Loucy (cell line): ENCODE data around the gene CDK8.
A peak's percentile ranks its signal among the peaks of the same experiment; 100 is the strongest.

Source experiments
- H2AFZ ChIP-seq: fragments of 200-600 bp; sonication (generic); 2 replicates; pipeline ENCODE4 v1.6.0; 2016; ENCODE audit warnings: antibody characterized with exemption, mild to moderate bottlenecking, low read length, moderate library complexity
- H3F3A ChIP-seq: fragments of 200-600 bp; 2 replicates; pipeline ENCODE4 v1.6.0; 2016; ENCODE audit warnings: antibody characterized with exemption, low read depth, mild to moderate bottlenecking
- H3K27me3 ChIP-seq: fragments of 200-600 bp; sonication (generic); 2 replicates; pipeline ENCODE4 v1.6.1; 2014; ENCODE audit warnings: low read length, mild to moderate bottlenecking; ENCODE audit not compliant: insufficient read depth, poor library complexity, severe bottlenecking
- H3K36me3 ChIP-seq: fragments of 200-600 bp; sonication (generic); 2 replicates; pipeline ENCODE4 v1.6.1; 2016; ENCODE audit warnings: low read length; ENCODE audit not compliant: insufficient read depth
- H3K4me1 ChIP-seq: fragments of 200-600 bp; sonication (generic); 2 replicates; pipeline ENCODE4 v1.5.1; 2014; ENCODE audit warnings: low read length, mild to moderate bottlenecking; ENCODE audit not compliant: insufficient read depth, poor library complexity, severe bottlenecking
- H3K4me2 ChIP-seq: fragments of 200-600 bp; sonication (generic); 2 replicates; pipeline ENCODE4 v1.6.0; 2014; ENCODE audit warnings: antibody characterized with exemption, low read length, low read depth, mild to moderate bottlenecking; ENCODE audit not compliant: poor library complexity, severe bottlenecking
- H3K4me3 ChIP-seq: fragments of 200-600 bp; sonication (generic); 2 replicates; pipeline ENCODE4 v1.5.1; 2014; ENCODE audit warnings: low read length, mild to moderate bottlenecking, mixed read lengths; ENCODE audit not compliant: poor library complexity, severe bottlenecking
- H3K79me2 ChIP-seq: fragments of 200-600 bp; sonication (generic); 2 replicates; pipeline ENCODE4 v1.6.1; 2014; ENCODE audit warnings: low read length; ENCODE audit not compliant: insufficient read depth
- H3K9ac ChIP-seq: fragments of 200-600 bp; sonication (generic); 2 replicates; pipeline ENCODE4 v1.6.0; 2014; ENCODE audit warnings: mild to moderate bottlenecking, low read depth, low read length, moderate library complexity; ENCODE audit not compliant: poor library complexity, severe bottlenecking
- H3K9me2 ChIP-seq: fragments of 200-600 bp; sonication (generic); replicated peaks from 2 replicates; pipeline ENCODE4 v1.6.1; 2016; ENCODE audit warnings: low read depth, low read length, mixed read lengths
- H3K9me3 ChIP-seq: fragments of 200-600 bp; sonication (generic); 2 replicates; pipeline ENCODE4 v1.6.1; 2014; ENCODE audit warnings: mild to moderate bottlenecking, antibody characterized with exemption, low read length, low read depth; ENCODE audit not compliant: insufficient read depth
- H4K20me1 ChIP-seq: fragments of 200-600 bp; sonication (generic); 2 replicates; pipeline ENCODE4 v1.6.0; 2014; ENCODE audit warnings: antibody characterized with exemption, low read length, mild to moderate bottlenecking; ENCODE audit not compliant: insufficient read depth, poor library complexity, severe bottlenecking
- EZH2phosphoT487 ChIP-seq: fragments of 200-600 bp; IDR thresholded peaks from 2 replicates; pipeline ENCODE4 v1.6.1; 2018; ENCODE audit warnings: antibody characterized with exemption, mild to moderate bottlenecking, moderate library complexity, borderline replicate concordance
- TF ChIP-seq, protein P1 (sequence below): fragments of 200-600 bp; sonication (generic); conservative IDR thresholded peaks from 2 replicates; pipeline ENCODE4 v1.5.1; 2014; ENCODE audit warnings: mild to moderate bottlenecking, antibody characterized with exemption, low read length

CDK8 gene

GRCh38 chr13:26222520-26223046, 31.3 kb upstream of the CDK8 start:
- H3K27me3 ChIP-seq, result peaks cover 4% of the 10 kb centered on the region
- H4K20me1 ChIP-seq, result peaks cover 35% of the 10 kb centered on the region
- H3K4me1 ChIP-seq, result peaks cover 40% of the 10 kb centered on the region
- peaks cover 36% of the 10 kb centered on the region for H3K79me2 ChIP-seq
- peak overlapping the region; percentile 93 for H3K4me3 ChIP-seq
- H2AFZ ChIP-seq, result peak overlapping the region; percentile 93
- H3F3A ChIP-seq, result no peaks in the 10 kb centered on the region
- TF ChIP-seq, protein P1, sequence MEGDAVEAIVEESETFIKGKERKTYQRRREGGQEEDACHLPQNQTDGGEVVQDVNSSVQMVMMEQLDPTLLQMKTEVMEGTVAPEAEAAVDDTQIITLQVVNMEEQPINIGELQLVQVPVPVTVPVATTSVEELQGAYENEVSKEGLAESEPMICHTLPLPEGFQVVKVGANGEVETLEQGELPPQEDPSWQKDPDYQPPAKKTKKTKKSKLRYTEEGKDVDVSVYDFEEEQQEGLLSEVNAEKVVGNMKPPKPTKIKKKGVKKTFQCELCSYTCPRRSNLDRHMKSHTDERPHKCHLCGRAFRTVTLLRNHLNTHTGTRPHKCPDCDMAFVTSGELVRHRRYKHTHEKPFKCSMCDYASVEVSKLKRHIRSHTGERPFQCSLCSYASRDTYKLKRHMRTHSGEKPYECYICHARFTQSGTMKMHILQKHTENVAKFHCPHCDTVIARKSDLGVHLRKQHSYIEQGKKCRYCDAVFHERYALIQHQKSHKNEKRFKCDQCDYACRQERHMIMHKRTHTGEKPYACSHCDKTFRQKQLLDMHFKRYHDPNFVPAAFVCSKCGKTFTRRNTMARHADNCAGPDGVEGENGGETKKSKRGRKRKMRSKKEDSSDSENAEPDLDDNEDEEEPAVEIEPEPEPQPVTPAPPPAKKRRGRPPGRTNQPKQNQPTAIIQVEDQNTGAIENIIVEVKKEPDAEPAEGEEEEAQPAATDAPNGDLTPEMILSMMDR, result no peak
- TF ChIP-seq EZH2phosphoT487, result no peak
- peak overlapping the region; percentile 94 for H3K9ac ChIP-seq
- H3K9me3 ChIP-seq, result no peaks in the 10 kb centered on the region
- peak overlapping the region; percentile 86 for H3K4me2 ChIP-seq
- H3K36me3 ChIP-seq, result peaks cover 21% of the 10 kb centered on the region
- H3K9me2 ChIP-seq, result no peaks in the 10 kb centered on the region

DNA sequence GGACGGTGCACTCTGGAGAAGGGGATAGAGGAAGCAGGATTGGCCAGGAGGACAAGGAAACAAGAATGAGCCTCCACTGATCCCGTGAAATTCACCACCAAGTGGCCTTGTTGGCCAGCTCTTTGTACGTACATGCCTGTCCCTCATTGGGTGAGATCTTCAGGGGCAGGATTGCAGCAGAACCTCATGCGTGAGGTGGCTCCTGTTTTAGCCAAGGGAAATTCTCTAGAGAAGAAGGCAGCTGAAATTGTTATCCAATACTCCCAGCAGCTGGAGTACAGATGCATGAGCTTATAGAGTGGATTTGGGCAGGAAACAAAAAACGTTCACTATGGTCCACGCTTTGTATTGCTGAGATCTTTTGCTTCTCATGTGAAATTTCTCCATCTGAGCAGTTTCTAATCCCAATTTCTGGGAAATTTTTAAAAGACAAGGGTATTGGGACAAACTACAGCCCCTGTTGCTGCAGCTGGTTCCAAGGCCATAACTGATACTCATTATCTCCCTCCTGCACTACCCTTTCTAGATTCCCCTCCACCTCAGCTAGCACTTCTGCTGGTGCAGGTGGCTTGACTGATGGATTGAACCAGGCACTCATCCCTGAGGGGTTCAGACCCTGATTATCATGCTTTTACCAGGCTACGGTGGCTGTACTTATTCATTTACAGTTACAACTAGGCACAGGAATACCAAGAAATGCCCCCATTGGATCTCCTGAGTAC, 27.9 kb upstream of the CDK8 start:
- H4K20me1 ChIP-seq, result peaks cover 5% of the 10 kb centered on the region
- no peak overlapping the region for H3K9ac ChIP-seq
- no peak overlapping the region for H3K4me2 ChIP-seq
- H3F3A ChIP-seq, result no peaks in the 10 kb centered on the region
- peaks cover 4% of the 10 kb centered on the region for H3K27me3 ChIP-seq
- TF ChIP-seq EZH2phosphoT487, result no peak
- TF ChIP-seq, protein P1, result no peak
- H3K4me1 ChIP-seq, result peaks cover 13% of the 10 kb centered on the region
- no peak overlapping the region for H2AFZ ChIP-seq
- H3K4me3 ChIP-seq, result no peak overlapping the region
- no peaks in the 10 kb centered on the region for H3K9me3 ChIP-seq
- H3K79me2 ChIP-seq, result peaks cover 6% of the 10 kb centered on the region
- H3K36me3 ChIP-seq, result no peaks in the 10 kb centered on the region
- no peaks in the 10 kb centered on the region for H3K9me2 ChIP-seq

DNA sequence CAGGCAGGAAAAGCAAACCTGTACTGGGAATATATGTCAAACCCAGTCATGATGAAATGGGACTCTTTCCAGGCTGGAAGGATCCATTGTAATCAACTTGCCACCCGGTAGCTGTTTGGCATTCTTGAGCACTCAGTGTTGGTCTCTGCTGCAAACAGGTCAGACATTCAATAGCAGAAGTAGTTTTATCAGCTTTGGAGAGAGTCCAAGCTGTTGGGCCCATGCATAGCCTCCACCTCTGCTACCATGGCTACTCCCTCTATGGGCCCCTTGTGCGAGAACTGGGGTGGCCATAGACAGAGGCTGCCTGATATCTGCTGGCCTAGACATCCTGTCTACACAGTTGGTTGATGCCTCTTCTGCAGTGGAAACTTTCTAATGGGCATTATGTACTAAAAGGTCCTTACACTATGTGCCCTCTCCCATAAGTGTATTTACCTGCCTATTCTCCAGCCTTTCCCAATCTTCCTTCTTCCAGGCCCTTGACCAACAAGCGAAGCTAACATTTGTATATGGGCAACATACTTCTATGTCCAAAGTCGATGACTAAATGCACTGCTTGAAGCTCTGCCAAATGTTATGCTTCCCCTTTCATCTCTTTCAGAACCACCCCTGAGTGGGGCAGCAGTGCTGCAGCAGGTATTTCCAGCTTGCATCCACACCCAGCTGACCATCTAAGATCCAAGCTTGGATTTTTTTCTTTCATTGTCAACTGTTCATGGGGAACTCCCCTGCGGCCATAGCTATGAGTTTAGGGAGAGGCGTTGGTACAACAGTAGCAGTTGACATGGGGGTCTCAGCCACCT, 26.6 kb upstream of the CDK8 start:
- Histone ChIP-seq H3K36me3 (no peaks in the 10 kb centered on the region), H3K9me2 (no peaks in the 10 kb centered on the region), H3K4me1 (peaks cover 8% of the 10 kb centered on the region), H3F3A (no peaks in the 10 kb centered on the region), H2AFZ (no peak overlapping the region), H3K4me3 (no peak overlapping the region), H3K79me2 (no peaks in the 10 kb centered on the region), H3K27me3 (peaks cover 4% of the 10 kb centered on the region), H3K9me3 (no peaks in the 10 kb centered on the region), H3K4me2 (no peak overlapping the region), H4K20me1 (no peaks in the 10 kb centered on the region), H3K9ac (no peak overlapping the region)
- TF ChIP-seq, protein P1, result no peak
- TF ChIP-seq EZH2phosphoT487, result no peak
